Mesenchymal stem cell (in vitro differentiated cells and primary cell): ENCODE measurements around the gene EPM2AIP1.

Experiments used
- DNase-seq: peaks from one replicate; pipeline ENCODE4 v3.0.0-alpha.2; 2013
- H2AFZ ChIP-seq: one replicate; pipeline ENCODE4 v1.6.1; 2013; ENCODE audit warnings: low read depth, mild to moderate bottlenecking, control low read depth, inconsistent platforms, low read length, moderate library complexity
- H2AK5ac ChIP-seq: 2 replicates; pipeline ENCODE4 v1.6.1; 2013; ENCODE audit warnings: low read length, moderate library complexity, mild to moderate bottlenecking, inconsistent platforms; ENCODE audit not compliant: severe bottlenecking
- H2BK120ac ChIP-seq: one replicate; pipeline ENCODE4 v1.6.1; 2013; ENCODE audit warnings: low read depth, mild to moderate bottlenecking, inconsistent platforms, low read length, moderate library complexity
- H2BK12ac ChIP-seq, 2 experiments: one replicate each; pipeline ENCODE4 v1.6.1; 2013; ENCODE audit warnings: inconsistent platforms in 2 of 2, low read length in 2 of 2, mild to moderate bottlenecking in 2 of 2, moderate library complexity in 2 of 2, control low read depth in 1 of 2
- H2BK15ac ChIP-seq: one replicate; pipeline ENCODE4 v1.6.1; 2013; ENCODE audit warnings: mild to moderate bottlenecking, low read depth, inconsistent platforms; ENCODE audit not compliant: poor library complexity, severe bottlenecking
- H2BK5ac ChIP-seq: 2 replicates; pipeline ENCODE4 v1.6.1; 2013; ENCODE audit warnings: low read depth, mild to moderate bottlenecking, low read length, control low read depth, inconsistent platforms; ENCODE audit not compliant: poor library complexity, severe bottlenecking
- H3K14ac ChIP-seq, 2 experiments: one replicate each; pipeline ENCODE4 v1.6.1; 2013; ENCODE audit warnings: inconsistent platforms in 2 of 2, low read length in 2 of 2, control low read depth in 1 of 2, mild to moderate bottlenecking in 1 of 2, moderate library complexity in 1 of 2
- H3K18ac ChIP-seq, 2 experiments: one replicate each; pipeline ENCODE4 v1.6.1; 2013; ENCODE audit warnings: inconsistent platforms in 2 of 2, low read length in 2 of 2, control low read depth in 1 of 2, low read depth in 1 of 2, mild to moderate bottlenecking in 1 of 2
- H3K23ac ChIP-seq, 2 experiments: one replicate each; pipeline ENCODE4 v1.6.1; 2013; ENCODE audit warnings: inconsistent platforms in 2 of 2, low read length in 2 of 2, mild to moderate bottlenecking in 2 of 2, moderate library complexity in 2 of 2, control low read depth in 1 of 2
- H3K27ac ChIP-seq: 2 replicates; pipeline ENCODE4 v1.5.1; 2013; ENCODE audit warnings: mild to moderate bottlenecking, moderate library complexity, low read length, control low read depth, inconsistent platforms; ENCODE audit not compliant: poor library complexity, severe bottlenecking
- H3K27me3 ChIP-seq, 2 experiments: 2 replicates each; pipeline versions ENCODE4 v1.6.1 to v1.7.0; 2013; ENCODE audit warnings: low read length in 2 of 2, mild to moderate bottlenecking in 2 of 2, moderate library complexity in 2 of 2, control low read depth in 1 of 2, inconsistent platforms in 1 of 2; ENCODE audit not compliant: control insufficient read depth in 1 of 2, insufficient read depth in 1 of 2
- H3K36me3 ChIP-seq, 2 experiments: 2 replicates each; pipeline versions ENCODE4 v1.6.1 to v1.7.0; 2013; ENCODE audit warnings: low read length in 2 of 2, control low read depth in 1 of 2, inconsistent platforms in 1 of 2, low read depth in 1 of 2, mild to moderate bottlenecking in 1 of 2; ENCODE audit not compliant: insufficient read depth in 2 of 2, control insufficient read depth in 1 of 2
- H3K4ac ChIP-seq, 2 experiments: one replicate each; pipeline ENCODE4 v1.6.1; 2013; ENCODE audit warnings: inconsistent platforms in 2 of 2, low read length in 2 of 2, mild to moderate bottlenecking in 2 of 2, moderate library complexity in 2 of 2, control low read depth in 1 of 2, low read depth in 1 of 2
- H3K4me1 ChIP-seq: 2 replicates; pipeline ENCODE4 v1.6.1; 2013; ENCODE audit warnings: low read depth, low read length, control low read depth; ENCODE audit not compliant: control insufficient read depth, insufficient read depth
- H3K4me2 ChIP-seq: 2 replicates; pipeline ENCODE4 v1.6.1; 2013; ENCODE audit warnings: low read length, mild to moderate bottlenecking, inconsistent platforms; ENCODE audit not compliant: poor library complexity, severe bottlenecking
- H3K4me3 ChIP-seq, 2 experiments: 2 replicates each; pipeline versions ENCODE4 v1.5.1 to v1.7.0; 2013; ENCODE audit warnings: low read length in 2 of 2, mild to moderate bottlenecking in 2 of 2, control low read depth in 1 of 2, low read depth in 1 of 2; ENCODE audit not compliant: insufficient read depth in 1 of 2
- H3K79me1 ChIP-seq: replicated peaks from 2 replicates; pipeline ENCODE4 v1.6.1; 2013; ENCODE audit warnings: mild to moderate bottlenecking, control low read depth, low read length, inconsistent platforms; ENCODE audit not compliant: poor library complexity, severe bottlenecking
- H3K9ac ChIP-seq: 2 replicates; pipeline ENCODE4 v1.7.0; 2013; ENCODE audit warnings: mild to moderate bottlenecking, low read length, moderate library complexity
- H3K9me3 ChIP-seq: 2 replicates; pipeline ENCODE4 v1.7.0; 2013; ENCODE audit warnings: mild to moderate bottlenecking, low read length; ENCODE audit not compliant: control insufficient read depth
- H4K8ac ChIP-seq: one replicate; pipeline ENCODE4 v1.6.1; 2013; ENCODE audit warnings: inconsistent platforms, mild to moderate bottlenecking, low read length, moderate library complexity
- H4K91ac ChIP-seq: one replicate; pipeline ENCODE4 v1.6.1; 2013; ENCODE audit warnings: mild to moderate bottlenecking, low read length, inconsistent platforms
- WGBS: methylation state at CpG from one replicate; pipeline ENCODE4 v1.1.7; 2013; ENCODE audit warnings: mixed read lengths; 5-methylcytosine and 5-hydroxymethylcytosine counted together

The EPM2AIP1 gene

DNA sequence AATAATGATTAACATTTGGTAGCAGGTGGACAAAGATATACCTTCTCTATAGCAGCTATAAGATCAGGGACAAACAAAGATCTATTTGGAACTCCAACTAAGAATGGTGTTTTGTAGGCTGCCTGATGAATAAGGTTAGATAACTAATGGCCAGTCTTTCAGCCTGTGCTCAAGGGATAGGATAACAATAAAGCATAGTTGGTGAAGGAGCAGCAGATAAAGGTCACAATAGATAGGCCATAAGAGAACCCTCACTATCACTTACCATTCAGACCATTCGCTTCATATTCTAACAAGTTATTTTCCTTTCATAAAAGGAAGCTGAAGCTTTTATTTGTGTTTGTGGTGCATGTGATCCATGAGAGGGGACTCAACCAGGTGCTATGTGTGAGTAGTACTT, 19.8 kb downstream of the EPM2AIP1 start:
- Histone ChIP-seq H3K9me3 (no peaks in the 10 kb centered on the region), H3K4me3 (no peak overlapping the region), H3K36me3 (no peaks in the 10 kb centered on the region), H2BK12ac (no peak overlapping the region), H2BK120ac (no peak overlapping the region), H3K14ac (no peak overlapping the region), H3K4ac (no peak overlapping the region), H2AK5ac (no peak overlapping the region), H3K18ac (no peak overlapping the region), H4K91ac (no peak overlapping the region), H4K8ac (no peak overlapping the region), H3K27me3 (no peaks in the 10 kb centered on the region), H2BK15ac (no peak overlapping the region), H3K4me2 (no peak overlapping the region), H3K79me1 (no peaks in the 10 kb centered on the region), H3K23ac (no peak overlapping the region), H3K27ac (no peak overlapping the region), H3K4me1 (peaks cover 3% of the 10 kb centered on the region), H2AFZ (no peak overlapping the region), H2BK5ac (no peak overlapping the region), H3K9ac (no peak overlapping the region)
- no CpG with 5 or more reads among the region's 1 CpG for WGBS
- no peak for DNase-seq

DNA sequence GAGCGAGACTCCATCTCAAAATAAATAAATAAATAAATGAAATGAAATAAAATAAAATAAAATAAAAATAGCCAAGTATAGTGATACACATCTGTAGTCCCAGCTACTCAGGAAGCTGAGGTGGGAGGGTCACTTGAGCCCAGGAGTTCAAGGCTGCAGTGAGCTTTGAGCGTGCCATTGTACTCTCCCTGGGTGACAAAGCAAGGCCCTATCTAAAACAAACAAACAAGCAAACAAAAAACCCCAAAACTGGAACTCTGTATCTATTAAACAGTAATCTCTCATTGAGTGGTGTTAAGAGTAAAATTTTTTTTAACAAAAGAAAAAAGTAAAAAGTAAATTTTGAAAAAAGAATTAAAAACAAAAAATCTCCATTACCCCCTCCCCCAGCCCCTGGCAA, 20.8 kb downstream of the EPM2AIP1 start:
- H3K27ac ChIP-seq, result no peak overlapping the region
- WGBS, result 100% methylated on average over 1 of the region's 2 CpGs
- H3K9ac ChIP-seq, result no peak overlapping the region
- no peak overlapping the region for H4K8ac ChIP-seq
- H3K14ac ChIP-seq, result no peak overlapping the region
- H2BK5ac ChIP-seq, result no peak overlapping the region
- H3K4ac ChIP-seq, result no peak overlapping the region
- no peak overlapping the region for H4K91ac ChIP-seq
- H2BK15ac ChIP-seq, result no peak overlapping the region
- H3K23ac ChIP-seq, result no peak overlapping the region
- H3K4me2 ChIP-seq, result no peak overlapping the region
- no peak overlapping the region for H2BK120ac ChIP-seq
- H3K4me1 ChIP-seq, result peaks cover 3% of the 10 kb centered on the region
- no peaks in the 10 kb centered on the region for H3K79me1 ChIP-seq
- no peaks in the 10 kb centered on the region for H3K27me3 ChIP-seq
- no peak overlapping the region for H3K18ac ChIP-seq
- no peak overlapping the region for H3K4me3 ChIP-seq
- H3K36me3 ChIP-seq, result no peaks in the 10 kb centered on the region
- no peak overlapping the region for H2BK12ac ChIP-seq
- H3K9me3 ChIP-seq, result no peaks in the 10 kb centered on the region
- no peak overlapping the region for H2AFZ ChIP-seq
- DNase-seq, result no peak
- no peak overlapping the region for H2AK5ac ChIP-seq

DNA sequence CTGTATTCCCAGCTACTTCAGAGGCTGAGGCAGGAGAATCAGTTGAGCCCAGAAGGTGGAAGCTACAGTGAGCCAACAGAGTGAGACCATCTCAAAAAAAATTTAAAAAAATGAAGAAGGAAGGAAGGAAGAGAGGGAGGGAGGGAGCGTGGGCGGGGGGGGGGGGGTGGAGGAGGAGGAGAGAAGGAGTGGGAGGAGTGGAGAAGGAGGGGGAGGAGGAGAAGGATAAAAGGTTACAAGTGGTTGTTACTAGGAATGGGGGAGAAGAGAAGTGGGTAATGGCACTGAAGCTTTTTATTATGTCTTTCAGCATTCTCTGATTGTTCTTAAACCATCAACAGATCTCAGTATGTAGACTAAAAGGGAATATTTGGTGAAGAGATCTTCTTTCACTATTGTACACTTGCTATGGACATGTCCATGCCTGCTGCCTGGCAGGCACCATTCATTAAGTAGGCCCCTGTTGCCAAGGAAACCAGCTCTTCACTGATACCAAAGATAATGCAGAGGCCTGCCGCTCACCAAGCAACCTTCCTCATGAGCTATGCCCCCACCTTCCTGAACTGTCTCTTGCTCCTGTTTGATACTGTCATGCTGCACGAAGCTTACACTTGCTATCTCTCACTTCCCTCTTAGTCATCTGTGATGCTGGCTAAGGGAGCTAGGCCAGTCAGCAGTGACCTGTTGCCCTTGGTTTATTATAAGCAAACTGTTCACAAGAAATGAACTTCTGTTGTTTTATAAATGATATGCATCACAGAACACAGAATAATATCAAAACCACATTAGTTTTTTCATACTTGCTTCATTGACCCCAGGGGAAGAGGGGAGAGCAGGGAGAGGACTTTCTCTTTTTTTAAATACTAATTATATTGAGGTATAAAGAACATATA, 23.1 kb downstream of the EPM2AIP1 start:
- WGBS, result 9% methylated on average over 4 of the region's 4 CpGs

DNA sequence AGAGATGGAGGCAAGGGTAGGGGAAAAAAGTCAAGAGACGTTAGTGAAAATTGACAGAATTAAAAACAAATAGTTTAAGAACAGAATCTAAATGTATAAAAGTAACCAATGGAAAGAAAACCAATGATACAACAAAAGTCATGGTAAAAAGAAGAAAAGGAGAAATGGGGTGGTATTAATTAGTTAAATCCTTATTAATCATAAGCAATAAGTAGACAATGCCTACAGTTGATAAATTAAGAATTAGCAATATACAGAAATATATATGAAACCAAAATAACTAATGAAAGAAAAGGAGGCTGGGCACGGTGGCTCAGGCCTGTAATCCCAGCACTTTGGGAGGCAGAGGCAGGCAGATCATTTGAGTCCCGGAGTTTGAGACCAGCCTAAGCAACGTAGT, 23.8 kb downstream of the EPM2AIP1 start:
- H3K14ac ChIP-seq, result no peak overlapping the region
- no peak overlapping the region for H3K4me3 ChIP-seq
- H3K4me2 ChIP-seq, result no peak overlapping the region
- no peak overlapping the region for H2AK5ac ChIP-seq
- H2BK15ac ChIP-seq, result no peak overlapping the region
- no peaks in the 10 kb centered on the region for H3K27me3 ChIP-seq
- H3K23ac ChIP-seq, result no peak overlapping the region
- no peak overlapping the region for H4K8ac ChIP-seq
- H3K36me3 ChIP-seq, result no peaks in the 10 kb centered on the region
- no peak overlapping the region for H2BK5ac ChIP-seq
- H3K9ac ChIP-seq, result no peak overlapping the region
- peak overlapping the region in 1 of 2 experiments; percentile 14 for H3K18ac ChIP-seq
- DNase-seq, result no peak
- no peaks in the 10 kb centered on the region for H3K79me1 ChIP-seq
- no peak overlapping the region for H4K91ac ChIP-seq
- 91% methylated on average over 4 of the region's 4 CpGs for WGBS
- no peak overlapping the region for H3K27ac ChIP-seq
- no peak overlapping the region for H2BK120ac ChIP-seq
- no peak overlapping the region for H2BK12ac ChIP-seq
- H3K4ac ChIP-seq, result no peak overlapping the region
- H3K4me1 ChIP-seq, result peaks cover 3% of the 10 kb centered on the region
- no peaks in the 10 kb centered on the region for H3K9me3 ChIP-seq
- no peak overlapping the region for H2AFZ ChIP-seq

More for the DNA sequence above, 23.1 kb downstream of the EPM2AIP1 start:
- H2AK5ac ChIP-seq, result no peak overlapping the region
- H3K27me3 ChIP-seq, result no peaks in the 10 kb centered on the region
- H2BK12ac ChIP-seq, result no peak overlapping the region
- peaks cover 3% of the 10 kb centered on the region for H3K4me1 ChIP-seq
- H3K23ac ChIP-seq, result no peak overlapping the region
- H3K79me1 ChIP-seq, result no peaks in the 10 kb centered on the region
- H3K36me3 ChIP-seq, result no peaks in the 10 kb centered on the region
- H3K18ac ChIP-seq, result peak overlapping the region in 1 of 2 experiments; percentile 14
- H4K8ac ChIP-seq, result no peak overlapping the region
- no peak overlapping the region for H2BK120ac ChIP-seq
- H4K91ac ChIP-seq, result no peak overlapping the region
- no peak overlapping the region for H2BK15ac ChIP-seq
- peak overlapping the region; percentile 63 for H2AFZ ChIP-seq
- H3K14ac ChIP-seq, result no peak overlapping the region
- no peak overlapping the region for H3K9ac ChIP-seq
- no peaks in the 10 kb centered on the region for H3K9me3 ChIP-seq
- no peak overlapping the region for H3K4me2 ChIP-seq
- H3K4ac ChIP-seq, result peak overlapping the region in 1 of 2 experiments; percentile 51
- no peak overlapping the region for H2BK5ac ChIP-seq
- peak overlapping the region; percentile 3 for H3K27ac ChIP-seq
- DNase-seq, result peak; percentile 82
- H3K4me3 ChIP-seq, result no peak overlapping the region
